WTC11 (cell line): ENCODE data around the gene APOL3.

ENCODE experiments used
- CREB1 ChIP-seq: sonication (generic); formaldehyde crosslinking; IDR thresholded peaks from 2 replicates; pipeline ENCODE4 v1.8.0; 2023; ENCODE audit warnings: mild to moderate bottlenecking, missing genetic modification reagents
- ELF4 ChIP-seq: sonication (generic); formaldehyde crosslinking; IDR thresholded peaks from 2 replicates; pipeline ENCODE4 v1.8.1; 2022; ENCODE audit warnings: low read depth, mild to moderate bottlenecking, moderate library complexity, missing genetic modification reagents
- FOXJ3 ChIP-seq: sonication (generic); formaldehyde crosslinking; IDR thresholded peaks from 2 replicates; pipeline ENCODE4 v1.9.0; 2021; ENCODE audit warnings: missing genetic modification reagents, mild to moderate bottlenecking, borderline replicate concordance
- GTF2I ChIP-seq: fragments of 250-450 bp; sonication (Bioruptor Pico); conservative IDR thresholded peaks from 2 replicates; pipeline ENCODE4 v1.4.0; 2021; ENCODE audit warnings: mild to moderate bottlenecking
- NFYB ChIP-seq: sonication (generic); formaldehyde crosslinking; conservative IDR thresholded peaks from 2 replicates; pipeline ENCODE4 v1.8.0; 2022; ENCODE audit warnings: low read depth, missing genetic modification reagents
- TEAD1 ChIP-seq: sonication (generic); formaldehyde crosslinking; IDR thresholded peaks from 2 replicates; pipeline ENCODE4 v1.8.0; 2022; ENCODE audit warnings: mild to moderate bottlenecking, missing genetic modification reagents
- ZNF138 ChIP-seq: sonication (generic); formaldehyde crosslinking; conservative IDR thresholded peaks from 2 replicates; pipeline ENCODE4 v1.8.1; 2022; ENCODE audit warnings: mild to moderate bottlenecking, moderate library complexity, missing genetic modification reagents
- TF ChIP-seq, protein P1 (sequence below): fragments of 200-600 bp; IDR thresholded peaks from 2 replicates; pipeline ENCODE4 v1.8.0; 2022; ENCODE audit warnings: antibody characterized with exemption
- TF ChIP-seq, protein P2 (sequence below): sonication (generic); formaldehyde crosslinking; IDR thresholded peaks from 2 replicates; pipeline ENCODE4 v1.8.1; 2023; ENCODE audit warnings: mild to moderate bottlenecking, moderate library complexity, missing genetic modification reagents
- TF ChIP-seq, protein P3 (sequence below): sonication (generic); formaldehyde crosslinking; IDR thresholded peaks from 2 replicates; pipeline ENCODE4 v1.8.1; 2023; ENCODE audit warnings: mild to moderate bottlenecking, missing genetic modification reagents, moderate library complexity
- TF ChIP-seq, protein P4 (sequence below): sonication (generic); formaldehyde crosslinking; IDR thresholded peaks from 2 replicates; pipeline ENCODE4 v1.8.1; 2023; ENCODE audit warnings: mild to moderate bottlenecking, missing genetic modification reagents
- TF ChIP-seq, protein P5 (sequence below): sonication (generic); formaldehyde crosslinking; IDR thresholded peaks from 2 replicates; pipeline ENCODE4 v1.8.0; 2022; ENCODE audit warnings: mild to moderate bottlenecking, missing genetic modification reagents
- TF ChIP-seq, protein P6 (sequence below): fragments of 250-450 bp; sonication (Bioruptor Pico); IDR thresholded peaks from 2 replicates; pipeline ENCODE4 v1.9.0; 2021; ENCODE audit warnings: moderate library complexity, mild to moderate bottlenecking, inconsistent platforms, borderline replicate concordance

DNA sequence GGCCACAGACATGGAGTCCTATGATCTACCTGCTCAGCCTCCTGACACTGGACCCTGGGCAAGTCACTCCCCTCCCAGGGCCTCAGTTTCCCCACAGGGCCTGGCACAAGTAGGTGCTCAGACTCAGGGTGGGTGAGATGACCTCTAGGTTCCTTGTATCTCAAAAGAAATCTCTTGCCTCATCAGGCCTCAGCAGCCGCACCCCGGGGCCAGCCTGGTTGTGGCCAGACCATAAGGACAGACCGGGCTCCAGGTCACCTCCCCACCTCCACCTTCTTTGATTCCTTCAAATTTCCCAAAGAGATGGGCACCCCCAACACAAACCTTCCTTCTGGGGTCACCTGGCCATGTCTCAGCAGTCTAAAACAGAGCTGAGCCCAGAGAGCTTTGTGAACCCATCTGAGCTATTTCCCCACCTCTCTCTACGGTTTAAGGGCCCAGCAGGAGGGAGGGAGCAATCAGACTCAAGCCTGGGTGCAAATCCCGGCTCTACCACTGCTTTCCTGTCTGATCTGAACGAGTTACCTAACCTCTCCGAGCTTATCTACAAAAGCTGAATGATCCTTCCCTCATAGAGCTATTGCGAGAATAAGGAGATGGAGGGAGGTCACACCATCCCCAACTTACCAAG lies 43.6 kb upstream of the APOL3 start:
- TF ChIP-seq, protein P1, sequence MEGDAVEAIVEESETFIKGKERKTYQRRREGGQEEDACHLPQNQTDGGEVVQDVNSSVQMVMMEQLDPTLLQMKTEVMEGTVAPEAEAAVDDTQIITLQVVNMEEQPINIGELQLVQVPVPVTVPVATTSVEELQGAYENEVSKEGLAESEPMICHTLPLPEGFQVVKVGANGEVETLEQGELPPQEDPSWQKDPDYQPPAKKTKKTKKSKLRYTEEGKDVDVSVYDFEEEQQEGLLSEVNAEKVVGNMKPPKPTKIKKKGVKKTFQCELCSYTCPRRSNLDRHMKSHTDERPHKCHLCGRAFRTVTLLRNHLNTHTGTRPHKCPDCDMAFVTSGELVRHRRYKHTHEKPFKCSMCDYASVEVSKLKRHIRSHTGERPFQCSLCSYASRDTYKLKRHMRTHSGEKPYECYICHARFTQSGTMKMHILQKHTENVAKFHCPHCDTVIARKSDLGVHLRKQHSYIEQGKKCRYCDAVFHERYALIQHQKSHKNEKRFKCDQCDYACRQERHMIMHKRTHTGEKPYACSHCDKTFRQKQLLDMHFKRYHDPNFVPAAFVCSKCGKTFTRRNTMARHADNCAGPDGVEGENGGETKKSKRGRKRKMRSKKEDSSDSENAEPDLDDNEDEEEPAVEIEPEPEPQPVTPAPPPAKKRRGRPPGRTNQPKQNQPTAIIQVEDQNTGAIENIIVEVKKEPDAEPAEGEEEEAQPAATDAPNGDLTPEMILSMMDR: no peak
- no peak for TF ChIP-seq FOXJ3 (CRISPR knock-in tag)
- TF ChIP-seq, protein P2, sequence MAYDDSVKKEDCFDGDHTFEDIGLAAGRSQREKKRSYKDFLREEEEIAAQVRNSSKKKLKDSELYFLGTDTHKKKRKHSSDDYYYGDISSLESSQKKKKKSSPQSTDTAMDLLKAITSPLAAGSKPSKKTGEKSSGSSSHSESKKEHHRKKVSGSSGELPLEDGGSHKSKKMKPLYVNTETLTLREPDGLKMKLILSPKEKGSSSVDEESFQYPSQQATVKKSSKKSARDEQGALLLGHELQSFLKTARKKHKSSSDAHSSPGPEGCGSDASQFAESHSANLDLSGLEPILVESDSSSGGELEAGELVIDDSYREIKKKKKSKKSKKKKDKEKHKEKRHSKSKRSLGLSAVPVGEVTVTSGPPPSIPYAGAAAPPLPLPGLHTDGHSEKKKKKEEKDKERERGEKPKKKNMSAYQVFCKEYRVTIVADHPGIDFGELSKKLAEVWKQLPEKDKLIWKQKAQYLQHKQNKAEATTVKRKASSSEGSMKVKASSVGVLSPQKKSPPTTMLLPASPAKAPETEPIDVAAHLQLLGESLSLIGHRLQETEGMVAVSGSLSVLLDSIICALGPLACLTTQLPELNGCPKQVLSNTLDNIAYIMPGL (CRISPR knock-in tag): no peak
- no peak for TF ChIP-seq ZNF138
- no peak for TF ChIP-seq ELF4
- no peak for TF ChIP-seq TEAD1 (CRISPR knock-in tag)
- TF ChIP-seq CREB1 (CRISPR knock-in tag): no peak
- TF ChIP-seq, protein P3, sequence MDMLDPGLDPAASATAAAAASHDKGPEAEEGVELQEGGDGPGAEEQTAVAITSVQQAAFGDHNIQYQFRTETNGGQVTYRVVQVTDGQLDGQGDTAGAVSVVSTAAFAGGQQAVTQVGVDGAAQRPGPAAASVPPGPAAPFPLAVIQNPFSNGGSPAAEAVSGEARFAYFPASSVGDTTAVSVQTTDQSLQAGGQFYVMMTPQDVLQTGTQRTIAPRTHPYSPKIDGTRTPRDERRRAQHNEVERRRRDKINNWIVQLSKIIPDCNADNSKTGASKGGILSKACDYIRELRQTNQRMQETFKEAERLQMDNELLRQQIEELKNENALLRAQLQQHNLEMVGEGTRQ: no peak
- TF ChIP-seq NFYB: no peak
- TF ChIP-seq, protein P4, sequence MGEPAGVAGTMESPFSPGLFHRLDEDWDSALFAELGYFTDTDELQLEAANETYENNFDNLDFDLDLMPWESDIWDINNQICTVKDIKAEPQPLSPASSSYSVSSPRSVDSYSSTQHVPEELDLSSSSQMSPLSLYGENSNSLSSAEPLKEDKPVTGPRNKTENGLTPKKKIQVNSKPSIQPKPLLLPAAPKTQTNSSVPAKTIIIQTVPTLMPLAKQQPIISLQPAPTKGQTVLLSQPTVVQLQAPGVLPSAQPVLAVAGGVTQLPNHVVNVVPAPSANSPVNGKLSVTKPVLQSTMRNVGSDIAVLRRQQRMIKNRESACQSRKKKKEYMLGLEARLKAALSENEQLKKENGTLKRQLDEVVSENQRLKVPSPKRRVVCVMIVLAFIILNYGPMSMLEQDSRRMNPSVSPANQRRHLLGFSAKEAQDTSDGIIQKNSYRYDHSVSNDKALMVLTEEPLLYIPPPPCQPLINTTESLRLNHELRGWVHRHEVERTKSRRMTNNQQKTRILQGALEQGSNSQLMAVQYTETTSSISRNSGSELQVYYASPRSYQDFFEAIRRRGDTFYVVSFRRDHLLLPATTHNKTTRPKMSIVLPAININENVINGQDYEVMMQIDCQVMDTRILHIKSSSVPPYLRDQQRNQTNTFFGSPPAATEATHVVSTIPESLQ (CRISPR knock-in tag): no peak
- TF ChIP-seq GTF2I (CRISPR knock-in tag): no peak
- TF ChIP-seq, protein P5, sequence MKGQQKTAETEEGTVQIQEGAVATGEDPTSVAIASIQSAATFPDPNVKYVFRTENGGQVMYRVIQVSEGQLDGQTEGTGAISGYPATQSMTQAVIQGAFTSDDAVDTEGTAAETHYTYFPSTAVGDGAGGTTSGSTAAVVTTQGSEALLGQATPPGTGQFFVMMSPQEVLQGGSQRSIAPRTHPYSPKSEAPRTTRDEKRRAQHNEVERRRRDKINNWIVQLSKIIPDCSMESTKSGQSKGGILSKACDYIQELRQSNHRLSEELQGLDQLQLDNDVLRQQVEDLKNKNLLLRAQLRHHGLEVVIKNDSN: no peak
- TF ChIP-seq, protein P6, sequence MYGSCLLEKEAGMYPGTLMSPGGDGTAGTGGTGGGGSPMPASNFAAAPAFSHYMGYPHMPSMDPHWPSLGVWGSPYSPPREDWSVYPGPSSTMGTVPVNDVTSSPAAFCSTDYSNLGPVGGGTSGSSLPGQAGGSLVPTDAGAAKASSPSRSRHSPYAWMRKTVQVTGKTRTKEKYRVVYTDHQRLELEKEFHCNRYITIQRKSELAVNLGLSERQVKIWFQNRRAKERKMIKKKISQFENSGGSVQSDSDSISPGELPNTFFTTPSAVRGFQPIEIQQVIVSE: no peak
